HL-60 (cell line): ENCODE results near the gene RPH3AL.

Experiments used
- DNase-seq, 2 experiments: peaks; one replicate each; pipeline ENCODE4 v3.0.0-alpha.2; 2010 to 2020; ENCODE audit warnings: low read depth in 1 of 2, low spot score in 1 of 2
- H3K27ac ChIP-seq: fragments of 250-450 bp; sonication (Bioruptor Pico); replicated peaks from 2 replicates; pipeline ENCODE4 v1.5.1; 2020; ENCODE audit warnings: mild to moderate bottlenecking, moderate library complexity
- H3K27me3 ChIP-seq: fragments of 250-450 bp; sonication (Bioruptor Pico); 2 replicates; pipeline ENCODE4 v1.5.1; 2021; ENCODE audit warnings: mild to moderate bottlenecking, moderate library complexity; ENCODE audit not compliant: insufficient read depth, poor library complexity, severe bottlenecking
- H3K4me3 ChIP-seq: replicated peaks from 2 replicates; pipeline ENCODE4 v1.5.1; 2011; ENCODE audit warnings: mild to moderate bottlenecking, control low read depth, low read length; ENCODE audit not compliant: insufficient read depth
- CTCF ChIP-seq: IDR thresholded peaks from one replicate; pipeline ENCODE4 v1.5.1; 2011; ENCODE audit warnings: low read length, control low read depth, inconsistent platforms; ENCODE audit not compliant: insufficient read depth
- GABPA ChIP-seq: IDR thresholded peaks from 2 replicates; pipeline ENCODE4 v1.6.1; 2012; ENCODE audit warnings: low read depth
- POLR2AphosphoS5 ChIP-seq: IDR thresholded peaks from 2 replicates; pipeline ENCODE4 v1.6.1; 2012; ENCODE audit warnings: low read depth
- REST ChIP-seq: IDR thresholded peaks from 2 replicates; pipeline ENCODE4 v1.6.1; 2012; ENCODE audit warnings: low read depth; ENCODE audit not compliant: insufficient replicate concordance
- SPI1 ChIP-seq: IDR thresholded peaks from 2 replicates; pipeline ENCODE4 v1.6.1; 2012; ENCODE audit warnings: low read depth, mild to moderate bottlenecking, borderline replicate concordance

The RPH3AL gene

GRCh38 chr17:305090-305976 is 47.3 kb downstream of the RPH3AL start:
- Histone ChIP-seq H3K27ac (no peak overlapping the region), H3K27me3 (no peaks in the 10 kb centered on the region), H3K4me3 (no peak overlapping the region)
- no peak for DNase-seq
- no peak for TF ChIP-seq SPI1
- no peak for TF ChIP-seq POLR2AphosphoS5
- TF ChIP-seq CTCF = no peak
- TF ChIP-seq GABPA = no peak
- TF ChIP-seq REST = no peak

- no peak for DNase-seq
- H3K27ac ChIP-seq = no peak overlapping the region
- TF ChIP-seq SPI1 (no peak), POLR2AphosphoS5 (no peak), GABPA (no peak), REST (no peak), CTCF (no peak)
- H3K27me3 ChIP-seq = no peaks in the 10 kb centered on the region
- no peak overlapping the region for H3K4me3 ChIP-seq
Observed at GRCh38 chr17:304461-304860, 48.1 kb downstream of the RPH3AL start.

GRCh38 chr17:303168-303567 is 49.4 kb downstream of the RPH3AL start:
- Histone ChIP-seq H3K4me3 (no peak overlapping the region), H3K27ac (no peak overlapping the region)
- DNase-seq = no peak

More at GRCh38 chr17:303168-303567, 49.4 kb downstream of the RPH3AL start:
- TF ChIP-seq REST (no peak), SPI1 (no peak)
- H3K27me3 ChIP-seq = no peaks in the 10 kb centered on the region
